ENCODE measurements around the gene MDH1B.
"Not testable (repeated sequence)": the region's sequence is repeated elsewhere in the genome, so short reads cannot be mapped to it uniquely, and the experiment has no call there.

MDH1B gene

DNA sequence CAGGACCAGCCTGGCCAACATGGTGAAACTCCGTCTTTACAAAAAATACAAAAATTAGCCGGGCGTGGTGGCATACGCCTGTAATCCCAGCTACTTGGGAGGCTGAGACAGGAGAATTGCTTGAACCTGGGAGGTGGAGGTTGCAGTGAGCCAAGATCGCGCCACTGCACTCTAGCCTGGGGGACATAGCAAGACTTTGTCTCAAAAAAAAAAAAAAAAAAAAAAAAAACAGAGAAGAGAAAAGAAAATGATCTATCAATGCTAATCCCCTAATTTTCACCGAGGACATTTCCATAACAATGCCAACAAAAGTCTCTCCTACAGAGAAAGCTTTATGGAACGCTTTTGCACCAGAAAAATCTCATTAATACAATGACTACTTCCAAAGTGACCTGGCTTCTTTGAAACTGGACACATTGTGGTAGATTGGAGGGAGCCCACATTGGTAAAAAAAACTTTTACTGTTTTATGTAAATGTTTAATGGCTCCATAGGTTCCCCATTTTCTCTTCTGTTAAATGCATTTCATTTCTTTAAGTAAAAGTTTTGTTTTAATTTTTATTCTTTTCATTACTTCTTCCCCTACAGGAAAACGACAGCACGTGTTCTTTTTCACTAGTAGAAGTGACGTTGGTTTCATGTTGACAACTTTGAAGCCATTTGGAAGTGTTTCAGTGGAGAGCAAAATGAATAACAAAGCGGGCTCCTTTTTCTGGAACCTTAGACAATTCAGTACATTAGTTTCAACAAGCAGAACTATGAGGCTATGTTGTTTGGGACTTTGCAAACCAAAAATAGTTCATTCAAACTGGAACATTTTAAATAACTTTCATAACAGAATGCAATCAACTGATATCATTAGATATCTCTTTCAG is 1.2 kb upstream of the MDH1B start:
- no peak for DNase-seq

DNA sequence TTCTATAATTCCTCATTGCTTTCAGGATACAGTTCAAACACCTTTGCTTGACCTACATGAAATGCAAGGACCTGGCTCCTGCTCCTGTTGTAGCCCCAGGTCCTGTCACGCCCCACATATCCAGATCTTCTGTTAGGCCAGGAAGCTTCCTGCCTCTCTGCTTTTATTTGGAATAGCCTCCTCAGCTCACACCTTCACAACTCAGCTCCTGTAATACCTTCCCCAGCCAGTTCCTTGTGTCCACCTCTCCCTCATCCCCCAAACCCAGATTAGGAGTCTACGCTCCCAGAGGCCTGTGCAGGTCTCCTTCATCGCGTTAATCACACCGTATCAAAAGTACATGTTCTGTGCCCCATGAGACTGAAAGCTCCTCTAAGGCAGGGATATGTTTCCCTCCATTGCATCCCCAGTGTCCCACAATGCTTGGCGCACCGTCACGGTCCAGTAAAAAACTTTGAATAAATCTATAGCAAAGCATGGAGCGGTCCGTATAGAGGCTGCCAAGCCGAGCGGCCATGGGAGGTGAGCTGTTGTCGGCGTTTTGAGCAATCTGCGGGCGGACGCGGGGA is 371 bp downstream of the MDH1B start:
- no peak for DNase-seq

DNA sequence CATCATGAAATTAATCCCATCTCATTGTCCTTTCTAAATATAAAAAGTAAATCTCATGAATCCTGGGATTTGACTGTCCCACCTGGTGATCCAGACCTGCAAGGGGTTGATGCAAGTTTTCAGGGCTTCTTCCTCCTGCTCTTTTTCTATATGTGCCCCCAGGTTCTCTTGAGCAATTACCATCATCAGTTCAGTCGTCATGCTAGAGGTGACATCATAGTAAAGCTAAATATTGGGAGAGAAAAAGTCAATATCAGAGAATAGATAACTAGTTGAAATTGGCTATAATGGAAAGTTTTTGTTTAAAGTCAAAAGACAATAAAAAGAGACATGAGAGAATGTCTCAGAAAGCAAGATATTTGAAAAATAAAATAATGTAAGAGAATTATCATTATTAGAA is 8.3 kb downstream of the MDH1B start:
- DNase-seq, result no peak

DNA sequence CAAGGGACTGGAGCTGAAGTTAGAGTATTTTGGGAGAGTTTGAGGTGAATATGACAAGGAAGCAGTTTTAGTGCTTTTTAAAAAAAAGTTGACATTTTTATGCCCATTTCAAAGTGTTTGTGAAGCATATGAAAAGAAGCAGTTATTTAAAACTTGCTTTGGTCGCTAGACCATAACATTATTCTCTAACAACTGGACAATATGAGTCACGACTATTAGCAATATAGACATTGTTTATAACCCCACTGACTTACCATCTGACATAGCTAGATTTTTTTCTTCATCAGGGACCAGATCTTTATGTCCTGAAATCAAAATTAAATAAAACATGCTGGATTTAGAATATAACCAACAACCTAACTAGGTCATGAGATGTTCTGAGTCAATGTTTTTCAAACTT is 24.3 kb downstream of the MDH1B start:
- DNase-seq, result no peak

DNA sequence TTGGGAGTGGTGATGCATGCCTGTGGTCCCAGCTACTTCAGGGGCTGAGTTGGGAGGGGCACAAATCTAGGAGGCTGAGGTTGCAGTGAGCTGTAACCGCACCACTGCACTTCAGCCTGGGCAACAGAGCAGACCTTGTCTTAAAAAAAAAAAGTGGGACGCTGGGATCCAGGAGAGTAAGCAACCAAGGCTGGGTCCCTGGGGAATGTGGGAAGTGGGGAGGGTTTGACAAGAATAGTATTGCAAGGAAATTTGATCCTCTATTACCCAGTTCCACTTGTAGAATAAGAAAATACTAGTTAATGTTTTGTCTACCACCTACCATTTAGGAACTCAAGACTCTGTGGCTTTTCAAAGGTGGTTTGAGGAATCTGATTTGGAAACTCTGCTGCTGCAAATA is 25.9 kb downstream of the MDH1B start:
- no peak for DNase-seq

DNA sequence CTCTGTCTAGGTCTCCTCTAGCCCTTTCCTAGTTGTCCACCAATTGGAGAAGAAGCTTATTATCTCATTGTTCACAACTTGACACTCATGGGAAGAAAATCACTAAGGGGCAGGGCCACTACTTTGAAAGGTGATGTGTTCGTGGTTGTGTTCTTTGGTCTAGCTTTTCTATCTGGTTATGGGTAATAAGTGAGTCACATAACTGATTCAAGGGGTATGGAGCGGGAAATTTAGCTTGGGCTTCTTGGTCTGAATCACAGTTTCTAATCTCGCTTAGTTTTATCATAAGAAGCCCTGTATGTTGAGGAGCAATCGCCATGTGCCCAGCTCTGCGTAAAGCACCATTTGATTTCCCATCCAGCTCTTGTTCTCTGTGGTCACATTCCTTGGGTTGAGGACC is 28.2 kb downstream of the MDH1B start:
- DNase-seq, result no peak

DNA sequence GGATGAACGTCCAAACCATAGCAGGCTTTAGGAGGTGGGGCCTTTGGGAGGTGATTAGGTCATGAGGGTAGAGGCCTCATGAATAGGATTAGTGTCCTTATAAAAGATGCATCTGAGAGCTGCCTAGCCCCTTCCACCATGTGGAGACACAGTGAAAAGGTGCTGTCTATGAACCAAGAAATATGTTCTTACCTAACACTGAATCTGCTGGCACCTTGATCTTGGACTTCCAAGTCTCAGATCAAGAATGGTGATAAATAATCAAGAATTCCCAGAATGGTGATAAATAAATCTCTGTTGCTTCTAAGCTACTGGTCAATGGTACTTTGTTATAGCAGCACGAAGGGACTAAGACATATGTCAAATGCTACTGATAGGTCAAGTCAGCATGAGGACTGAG is 31.8 kb downstream of the MDH1B start:
- DNase-seq, result no peak

DNA sequence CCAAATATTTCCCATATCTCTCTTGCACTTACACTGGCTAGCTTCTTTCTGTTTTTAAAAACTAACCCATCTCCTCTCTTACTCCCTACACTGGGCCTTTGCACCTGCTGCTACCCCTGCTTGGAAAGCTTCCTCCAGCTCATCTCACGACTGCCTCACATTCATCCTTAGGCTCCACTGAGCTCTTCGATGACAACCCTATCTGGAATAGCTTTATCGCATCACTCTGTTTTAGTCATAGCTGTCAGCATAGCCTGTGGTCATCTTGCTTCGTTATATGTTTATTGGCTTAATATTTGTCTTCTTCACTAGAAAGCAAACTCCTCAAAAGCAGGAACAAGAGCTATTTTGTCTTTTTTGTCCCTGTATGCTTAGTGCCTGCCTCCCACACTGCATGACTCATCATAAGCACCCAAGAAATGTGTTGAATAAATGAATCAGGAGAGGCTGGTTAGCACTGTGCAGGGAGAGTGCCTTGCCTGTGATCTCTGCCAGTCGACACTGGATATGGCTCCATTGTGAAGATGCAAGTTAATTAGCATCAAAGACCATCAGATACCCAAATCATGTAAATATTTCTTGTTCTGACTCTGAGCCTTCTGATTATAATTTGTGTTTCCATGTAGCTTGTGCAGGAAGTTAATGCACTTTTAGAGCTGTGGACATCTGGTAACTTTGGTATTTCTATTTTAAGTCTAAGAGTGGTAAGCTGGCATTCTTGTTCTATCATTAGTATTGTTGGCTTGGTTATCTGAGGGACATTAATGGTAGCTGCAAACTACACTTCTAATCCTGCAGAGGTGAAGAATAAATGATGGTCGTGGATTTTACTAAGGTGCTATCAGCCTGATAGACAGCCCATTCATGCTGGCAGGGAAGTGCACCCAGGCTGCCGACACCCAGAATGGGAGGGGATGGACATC is 36.6 kb downstream of the MDH1B start:
- DNase-seq, result no peak

DNA sequence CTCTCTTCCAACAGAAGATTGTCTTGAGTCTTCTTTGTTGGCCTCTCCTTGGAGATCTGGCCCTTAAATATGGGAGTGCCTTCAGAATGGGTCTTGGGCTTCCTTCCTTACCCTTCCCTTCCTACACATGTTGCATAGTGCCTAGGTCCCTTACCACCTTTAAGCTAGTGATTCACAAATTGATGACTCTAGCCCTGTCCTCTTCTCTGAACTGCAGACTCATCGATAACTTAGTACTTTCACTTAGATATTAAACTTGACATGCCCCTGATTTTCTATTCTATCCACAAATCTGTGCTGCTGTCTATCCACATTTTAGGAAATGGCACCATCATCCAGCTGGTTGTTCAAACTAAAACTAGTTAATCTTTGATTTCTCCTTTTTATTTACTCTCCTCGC is 37.8 kb downstream of the MDH1B start:
- DNase-seq, result no peak

DNA sequence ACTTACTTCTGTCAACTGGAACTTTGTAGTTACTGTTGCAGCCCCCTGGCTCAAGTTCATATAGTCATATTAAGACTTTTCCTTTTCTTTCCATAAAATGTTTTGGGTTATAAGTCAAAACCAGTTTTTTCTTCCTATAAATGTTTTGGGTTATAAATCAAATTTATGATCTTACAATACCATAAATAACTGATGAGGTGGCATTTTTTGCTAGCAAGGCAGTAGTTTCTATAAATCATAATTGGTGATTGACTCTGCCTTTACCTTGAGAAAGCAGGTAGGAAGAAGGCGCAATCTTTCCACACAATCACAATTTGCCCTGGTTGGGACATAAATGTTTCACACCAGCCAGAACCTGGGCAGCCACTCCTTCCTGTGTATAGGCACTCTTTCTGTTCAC is 41.8 kb downstream of the MDH1B start:
- DNase-seq, result no peak

DNA sequence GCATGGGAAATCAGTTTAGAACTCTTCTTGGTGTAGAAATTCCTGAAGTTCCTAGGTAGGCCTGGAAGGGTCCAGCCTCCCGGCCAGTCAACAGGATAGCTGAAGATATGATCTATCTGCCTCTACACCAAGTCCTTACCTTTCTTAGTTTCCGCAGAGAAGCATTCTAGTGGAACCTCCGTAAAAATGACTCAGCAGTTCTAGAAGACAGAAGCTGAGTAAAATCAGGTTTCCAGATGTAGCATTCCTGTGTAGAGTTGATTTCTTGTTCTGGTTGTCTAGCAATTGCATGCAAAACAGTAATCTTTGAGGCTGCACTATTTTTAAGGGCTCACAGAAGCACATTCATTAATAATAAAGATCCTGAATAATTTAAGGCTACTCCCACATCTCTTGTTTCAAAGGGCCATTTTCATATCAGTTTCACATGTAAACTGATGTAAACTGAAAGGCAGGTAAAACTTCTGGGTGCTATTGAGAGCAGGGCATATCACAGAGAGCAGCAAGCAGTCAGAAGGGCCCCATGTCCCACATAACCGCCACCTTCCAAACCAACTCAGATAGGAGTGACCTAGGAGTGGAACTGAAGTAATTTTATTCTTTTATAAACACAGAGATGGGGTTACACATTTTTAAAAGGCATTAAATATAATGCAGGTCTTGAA is 43.7 kb downstream of the MDH1B start:
- DNase-seq, result no peak

DNA sequence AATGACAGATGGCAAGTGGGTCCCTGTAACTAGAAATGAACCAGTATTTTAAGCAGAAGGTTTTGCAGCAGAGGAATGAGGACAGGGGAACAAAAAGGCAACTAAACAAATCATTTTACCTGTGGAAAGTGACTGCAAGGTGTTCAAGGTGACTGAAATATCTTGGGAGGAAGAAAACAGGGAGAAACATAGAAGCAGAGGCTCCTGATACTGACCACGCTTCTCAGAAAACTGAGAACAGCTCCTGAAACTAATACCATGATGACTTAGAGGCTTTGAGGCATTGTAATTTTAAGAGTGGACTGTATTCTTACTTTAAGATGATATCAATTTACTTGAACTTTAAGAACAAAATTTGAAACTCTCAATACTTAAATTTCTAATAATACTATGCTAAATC is 46.8 kb downstream of the MDH1B start, which contains the start of gene DYTN:
Gene DYTN (minus strand): TSS at position 101 of the 400 bp plus-strand sequence. CDS start 117 bp downstream, outside the sequence.
- no peak for DNase-seq

DNA sequence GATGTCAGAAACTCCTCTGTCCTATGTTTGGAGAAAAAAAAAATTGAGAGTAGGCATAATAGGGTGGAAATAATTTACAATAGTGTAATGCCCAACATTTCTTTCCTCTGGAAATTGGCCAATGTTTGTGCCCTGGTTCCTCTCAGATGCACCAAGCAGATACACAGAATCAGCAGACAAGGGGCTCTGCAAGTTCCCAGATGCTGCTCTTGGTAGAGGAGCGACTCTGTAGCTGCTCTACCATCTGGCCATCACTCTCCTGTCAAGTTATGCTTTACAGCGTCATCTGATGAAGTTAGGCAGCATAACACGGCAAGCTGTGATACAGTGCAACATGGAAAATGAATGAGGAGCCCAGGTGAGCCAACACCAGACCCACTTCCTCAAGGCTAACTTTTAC is 48.5 kb downstream of the MDH1B start:
- no peak for DNase-seq

DNA sequence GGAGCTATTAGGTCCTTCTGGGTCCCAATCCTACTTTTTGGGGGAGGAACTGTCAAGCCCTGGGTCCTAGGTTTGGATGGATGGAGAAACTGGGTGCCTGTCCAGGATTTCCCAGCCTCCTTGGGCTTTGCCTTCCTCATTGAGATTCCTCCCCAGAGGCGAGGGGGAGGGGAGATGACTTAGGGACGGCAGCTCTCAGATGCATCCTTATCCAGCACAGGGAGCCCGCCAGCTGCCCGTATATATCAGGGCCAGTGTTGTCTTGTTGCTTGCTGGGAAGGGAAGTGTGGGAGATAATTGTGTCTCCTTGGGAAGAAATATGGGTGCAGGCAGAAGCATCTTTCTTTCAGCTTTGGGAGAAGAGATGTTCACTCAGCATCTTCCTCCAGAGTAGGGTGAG is 49.9 kb downstream of the MDH1B start:
- not testable (repeated sequence) for DNase-seq

DNA sequence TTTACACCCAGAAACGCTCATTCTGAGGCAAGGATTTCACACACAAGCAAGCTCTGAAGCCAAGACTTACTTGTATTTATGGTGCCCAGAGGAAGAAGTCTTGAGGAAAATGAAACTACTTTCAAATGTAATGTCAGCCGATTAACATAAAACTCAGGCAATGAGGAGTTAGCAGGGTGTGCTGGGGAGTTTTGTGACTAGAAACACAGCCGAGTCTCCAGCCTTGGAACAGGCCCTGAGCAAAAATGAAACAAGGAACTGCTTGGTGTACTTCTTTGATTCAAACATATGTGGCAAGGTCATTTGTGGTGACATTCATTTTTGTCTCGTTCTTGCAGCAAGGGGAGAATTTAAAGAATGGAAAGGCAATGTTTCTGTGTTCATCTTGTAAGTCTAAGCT is 51.4 kb downstream of the MDH1B start:
- no peak for DNase-seq

DNA sequence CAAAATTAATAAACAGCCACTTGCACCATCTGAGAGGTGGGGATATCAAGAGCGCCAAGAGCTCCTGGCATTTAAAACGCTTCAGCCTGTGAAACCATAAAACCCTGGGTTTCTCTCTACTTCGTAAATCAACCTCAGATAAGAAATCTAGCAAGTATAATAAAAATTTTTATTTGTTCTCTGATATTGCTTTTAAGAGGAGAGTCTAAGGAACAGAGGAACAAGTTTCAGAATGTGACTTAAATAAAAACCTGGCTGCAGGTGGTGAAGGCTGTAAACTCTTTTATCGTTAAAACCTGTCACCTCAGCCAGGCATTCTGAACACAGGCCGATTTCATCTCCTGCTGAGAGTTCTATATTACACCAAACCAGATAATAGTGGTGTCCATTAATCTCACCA is 56.8 kb downstream of the MDH1B start:
- DNase-seq, result no peak

DNA sequence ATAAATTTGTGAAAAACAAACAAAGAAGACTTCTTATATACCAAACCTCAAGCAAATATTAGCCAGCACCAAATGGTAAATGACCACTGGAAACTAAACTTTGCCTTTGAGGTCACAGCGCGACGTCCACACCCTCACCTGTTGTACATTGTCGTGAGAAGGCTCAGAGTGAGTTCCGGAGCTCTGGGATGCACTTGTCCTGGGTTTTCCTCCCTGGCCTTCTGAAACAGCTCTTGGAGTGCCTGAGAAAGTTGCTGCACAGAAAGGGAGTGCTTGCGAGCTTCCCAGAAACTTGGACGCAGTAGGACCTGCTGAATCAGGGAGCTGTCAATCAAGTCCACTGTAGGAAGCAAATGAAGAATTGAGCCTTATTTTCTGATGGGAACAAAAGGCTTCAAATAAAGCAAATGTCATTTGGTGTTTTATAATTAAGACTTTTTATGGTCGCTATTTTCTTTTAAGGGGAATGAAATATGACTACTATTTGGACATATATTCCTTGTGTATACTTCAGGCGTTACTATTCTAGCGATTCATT is 57.9 kb downstream of the MDH1B start:
- no peak for DNase-seq

DNA sequence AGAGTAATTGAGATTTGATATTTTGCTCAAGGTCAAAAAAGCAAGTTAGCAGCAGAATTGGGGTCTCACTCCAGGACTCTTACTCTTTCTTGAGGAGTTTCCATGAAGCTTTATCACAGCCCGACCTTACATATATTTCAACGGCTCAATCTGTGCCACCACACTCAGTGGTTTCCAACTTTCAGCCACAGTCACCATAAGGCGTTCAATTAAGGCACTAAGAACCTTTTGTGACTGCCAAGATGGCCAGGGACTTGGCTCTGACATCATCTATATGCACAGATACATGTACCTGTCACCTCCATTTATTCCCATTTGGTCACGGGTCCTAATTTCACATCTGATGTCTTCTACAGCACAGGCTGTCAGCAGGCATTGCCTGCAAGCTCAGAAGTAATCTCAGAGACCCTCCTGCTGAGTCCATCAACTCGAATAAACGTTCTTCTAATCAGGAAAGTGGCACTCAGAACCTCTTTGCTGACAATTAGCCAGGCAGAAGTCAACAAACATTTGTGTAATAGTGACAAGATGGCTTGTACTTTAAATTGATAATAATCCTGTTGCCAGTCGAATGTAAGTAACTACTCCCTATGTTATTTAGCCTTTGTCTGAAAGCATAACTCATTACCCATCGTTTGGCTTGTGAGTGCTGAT is 63.0 kb downstream of the MDH1B start:
- DNase-seq, result no peak

DNA sequence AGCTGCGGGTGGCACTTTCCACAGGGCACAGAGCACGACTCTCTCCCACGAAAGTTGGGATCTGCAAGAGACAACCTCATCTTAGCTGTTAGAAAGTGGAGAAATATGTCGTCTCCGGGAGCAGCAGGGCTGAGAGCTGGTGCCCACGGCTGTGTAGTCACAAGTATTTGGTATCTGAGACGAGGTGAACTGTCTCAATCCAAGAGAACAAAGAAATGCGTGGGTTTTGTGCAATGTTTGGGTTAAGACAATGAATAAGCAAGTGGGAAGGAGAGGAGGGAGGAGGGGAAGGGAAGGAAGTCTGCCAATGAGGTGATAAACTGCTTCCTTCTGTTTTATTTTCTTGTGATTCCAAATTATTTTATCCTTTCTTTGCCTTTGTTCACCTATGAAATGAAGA is 65.0 kb downstream of the MDH1B start:
- DNase-seq, result no peak

DNA sequence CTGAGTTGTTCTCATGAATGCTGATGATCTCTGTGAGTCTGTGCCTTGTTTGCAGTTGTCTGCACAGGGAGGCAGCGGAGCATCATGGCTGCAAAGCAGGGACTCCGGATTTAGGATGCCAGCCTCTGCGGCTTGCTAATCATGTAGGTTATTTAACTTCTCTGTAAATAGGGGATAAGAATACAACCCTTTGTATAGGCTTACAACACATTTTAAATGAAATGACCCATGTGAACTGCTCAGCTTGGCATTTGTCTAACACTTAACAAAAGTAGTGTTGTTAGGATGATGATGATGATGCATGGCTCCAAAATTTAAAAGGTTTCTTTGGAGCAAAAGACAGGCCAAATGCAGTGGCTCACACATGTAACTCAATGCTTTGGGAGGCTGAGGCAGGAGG is 66.3 kb downstream of the MDH1B start:
- DNase-seq, result no peak

DNA sequence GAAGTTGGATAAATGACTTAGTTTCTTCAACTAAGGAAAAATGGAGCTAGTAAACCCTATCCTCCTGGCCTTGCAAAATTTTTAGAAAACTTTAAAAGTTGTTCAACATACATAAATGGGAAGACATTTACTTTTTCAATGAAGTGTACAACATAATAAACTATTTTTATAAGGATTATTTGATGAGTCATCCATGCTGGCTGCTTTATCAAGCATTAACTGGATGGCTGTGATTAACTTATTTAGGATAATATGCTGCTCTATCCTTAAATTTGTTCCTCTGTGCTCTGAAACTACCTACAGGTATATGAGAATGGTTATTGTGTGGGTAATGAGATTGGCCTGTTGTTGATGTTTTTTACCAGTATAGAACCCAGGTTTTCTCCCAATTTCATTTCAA is 68.2 kb downstream of the MDH1B start:
- DNase-seq, result no peak
